ENCODE measurements around the gene HNRNPA3.

HNRNPA3 gene

DNA sequence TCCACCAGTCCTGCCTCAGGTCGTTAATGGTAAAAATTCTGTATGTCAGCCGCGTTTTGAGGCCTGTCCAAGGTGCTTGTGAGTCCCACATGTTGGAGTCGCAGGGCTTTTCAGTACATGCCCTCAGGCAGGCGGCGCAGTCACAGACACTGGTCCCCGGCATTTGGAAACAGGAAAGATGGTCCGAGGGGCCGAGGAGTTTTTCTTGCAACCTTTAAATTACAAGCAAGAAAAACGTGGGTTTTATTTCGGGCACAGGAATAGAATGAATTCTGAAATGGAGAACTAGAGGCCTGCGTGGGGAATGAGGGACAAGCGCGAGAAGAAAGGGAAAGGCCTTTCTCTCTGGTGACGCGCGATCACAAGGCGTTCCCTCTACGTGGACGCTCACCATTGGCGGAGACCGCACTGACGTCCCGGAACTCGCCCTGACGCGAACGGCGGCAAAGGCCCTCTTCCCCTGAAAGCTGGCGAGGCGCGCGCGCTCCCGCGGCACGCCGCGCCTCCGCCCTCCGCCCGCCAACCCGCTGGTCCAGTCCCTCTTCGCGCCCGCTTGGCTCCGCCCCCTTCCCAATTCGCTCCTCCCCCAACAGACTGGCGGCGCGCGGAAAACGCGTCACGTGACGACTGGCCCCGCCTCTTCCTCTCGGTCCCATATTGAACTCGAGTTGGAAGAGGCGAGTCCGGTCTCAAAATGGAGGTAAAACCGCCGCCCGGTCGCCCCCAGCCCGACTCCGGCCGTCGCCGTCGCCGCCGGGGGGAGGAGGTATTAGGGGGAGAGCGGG is at the start of gene HNRNPA3:
Gene HNRNPA3 (plus strand): TSS at position 689 of the 785 bp plus-strand sequence. CDS start 6 bp downstream, at position 695.
- TF ChIP-seq, protein P1, sequence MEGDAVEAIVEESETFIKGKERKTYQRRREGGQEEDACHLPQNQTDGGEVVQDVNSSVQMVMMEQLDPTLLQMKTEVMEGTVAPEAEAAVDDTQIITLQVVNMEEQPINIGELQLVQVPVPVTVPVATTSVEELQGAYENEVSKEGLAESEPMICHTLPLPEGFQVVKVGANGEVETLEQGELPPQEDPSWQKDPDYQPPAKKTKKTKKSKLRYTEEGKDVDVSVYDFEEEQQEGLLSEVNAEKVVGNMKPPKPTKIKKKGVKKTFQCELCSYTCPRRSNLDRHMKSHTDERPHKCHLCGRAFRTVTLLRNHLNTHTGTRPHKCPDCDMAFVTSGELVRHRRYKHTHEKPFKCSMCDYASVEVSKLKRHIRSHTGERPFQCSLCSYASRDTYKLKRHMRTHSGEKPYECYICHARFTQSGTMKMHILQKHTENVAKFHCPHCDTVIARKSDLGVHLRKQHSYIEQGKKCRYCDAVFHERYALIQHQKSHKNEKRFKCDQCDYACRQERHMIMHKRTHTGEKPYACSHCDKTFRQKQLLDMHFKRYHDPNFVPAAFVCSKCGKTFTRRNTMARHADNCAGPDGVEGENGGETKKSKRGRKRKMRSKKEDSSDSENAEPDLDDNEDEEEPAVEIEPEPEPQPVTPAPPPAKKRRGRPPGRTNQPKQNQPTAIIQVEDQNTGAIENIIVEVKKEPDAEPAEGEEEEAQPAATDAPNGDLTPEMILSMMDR (IDR thresholded peaks at IDR 0.05; ENCODE audit: low read depth, low read length, missing control alignments), result no peak
- peak; percentile 96 for DNase-seq (ENCODE audit: low read depth)
- peak within 1 kb of the TSS; percentile 81 for H3K4me3 ChIP-seq (ENCODE audit: low read depth, low read length)

DNA sequence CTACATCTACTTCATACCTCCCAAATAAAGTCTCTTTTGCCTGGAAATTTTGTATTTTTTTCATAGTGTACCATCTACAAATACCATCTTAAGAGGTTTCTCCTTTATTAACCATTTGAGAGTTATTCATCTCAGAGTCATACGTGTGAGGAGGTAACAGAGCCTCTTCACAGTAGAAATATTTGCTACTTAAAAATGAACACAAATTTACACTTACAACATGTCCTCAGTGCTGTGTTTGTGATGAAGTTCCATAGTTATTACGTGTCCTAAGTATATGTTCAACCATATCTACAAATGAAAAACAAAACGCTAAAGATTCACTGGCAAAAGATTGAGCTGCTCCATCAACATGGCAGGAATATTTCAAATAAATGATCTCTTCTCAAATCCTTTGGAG is 48.5 kb upstream of the HNRNPA3 start:
- H3K4me3 ChIP-seq (ENCODE audit: low read depth, low read length), result no peak overlapping the region
- TF ChIP-seq, protein P1 (IDR thresholded peaks at IDR 0.05; ENCODE audit: low read depth, low read length, missing control alignments), result no peak
- no peak for DNase-seq (ENCODE audit: low read depth)

GRCh38 chr2:177164584-177165052 is 48.0 kb upstream of the HNRNPA3 start:
- peak; percentile 47 for DNase-seq (ENCODE audit: low read depth)
- peak overlapping the region; percentile 44; the same call in 1 of the 2 replicates for H3K4me3 ChIP-seq (ENCODE audit: low read depth, low read length)
- TF ChIP-seq, protein P1 (IDR thresholded peaks at IDR 0.05; ENCODE audit: low read depth, low read length, missing control alignments), result peak; percentile 100

GRCh38 chr2:177165061-177165583 is 47.5 kb upstream of the HNRNPA3 start:
- TF ChIP-seq, protein P1 (IDR thresholded peaks at IDR 0.05; ENCODE audit: low read depth, low read length, missing control alignments), result no peak
- peak overlapping the region; percentile 44 for H3K4me3 ChIP-seq (ENCODE audit: low read depth, low read length)
- DNase-seq (ENCODE audit: low read depth), result no peak

- TF ChIP-seq, protein P1 (IDR thresholded peaks at IDR 0.05; ENCODE audit: low read depth, low read length, missing control alignments), result no peak
- peak overlapping the region; percentile 44 for H3K4me3 ChIP-seq (ENCODE audit: low read depth, low read length)
- peak; percentile 49 for DNase-seq (ENCODE audit: low read depth)
Measured at GRCh38 chr2:177165721-177166711, 46.6 kb upstream of the HNRNPA3 start.

DNA sequence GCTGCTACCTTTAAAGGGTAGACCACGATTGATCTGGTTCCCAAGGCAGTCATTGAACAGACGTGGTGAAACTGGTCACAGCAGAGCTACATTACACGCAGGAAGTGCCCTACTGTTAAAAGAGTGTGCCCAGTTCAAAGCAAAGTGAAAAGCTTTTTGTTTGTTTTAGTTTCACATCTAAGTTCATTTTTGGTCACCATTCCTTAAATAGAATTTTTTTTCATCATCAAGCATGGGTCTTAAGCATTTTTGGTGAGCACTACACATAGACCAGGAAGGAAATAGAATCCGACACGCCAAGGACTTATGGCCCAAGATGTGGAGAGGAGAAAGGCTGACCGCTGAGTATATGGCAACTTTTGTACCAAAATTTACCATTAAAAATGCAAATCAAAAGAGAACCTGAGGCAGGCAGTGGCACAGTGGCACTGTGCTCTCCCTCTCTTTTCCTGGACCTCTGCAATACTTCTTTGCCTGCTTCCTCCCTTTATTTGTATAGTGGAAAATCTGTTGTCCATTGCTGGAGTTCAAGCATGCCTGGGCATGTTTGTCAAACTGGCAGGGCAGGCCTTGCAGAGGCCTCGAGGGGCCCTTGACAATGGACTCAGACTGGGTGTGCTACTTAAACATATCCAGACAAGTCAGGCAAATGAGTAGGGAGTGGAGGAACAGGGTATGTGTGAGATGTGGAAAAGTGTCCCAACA is 42.6 kb upstream of the HNRNPA3 start:
- TF ChIP-seq, protein P1 (IDR thresholded peaks at IDR 0.05; ENCODE audit: low read depth, low read length, missing control alignments), result no peak
- peak; percentile 65 for DNase-seq (ENCODE audit: low read depth)
- H3K4me3 ChIP-seq (ENCODE audit: low read depth, low read length), result no peak overlapping the region

Measured in GM12864 (cell line).